ENCODE results near the gene PHTF1.

PHTF1 gene

GRCh38 chr1:113786069-113786468 lies 26.8 kb upstream of the PHTF1 start:
- H3K27ac ChIP-seq = peak overlapping the region; percentile 8
- TF ChIP-seq, protein P1, sequence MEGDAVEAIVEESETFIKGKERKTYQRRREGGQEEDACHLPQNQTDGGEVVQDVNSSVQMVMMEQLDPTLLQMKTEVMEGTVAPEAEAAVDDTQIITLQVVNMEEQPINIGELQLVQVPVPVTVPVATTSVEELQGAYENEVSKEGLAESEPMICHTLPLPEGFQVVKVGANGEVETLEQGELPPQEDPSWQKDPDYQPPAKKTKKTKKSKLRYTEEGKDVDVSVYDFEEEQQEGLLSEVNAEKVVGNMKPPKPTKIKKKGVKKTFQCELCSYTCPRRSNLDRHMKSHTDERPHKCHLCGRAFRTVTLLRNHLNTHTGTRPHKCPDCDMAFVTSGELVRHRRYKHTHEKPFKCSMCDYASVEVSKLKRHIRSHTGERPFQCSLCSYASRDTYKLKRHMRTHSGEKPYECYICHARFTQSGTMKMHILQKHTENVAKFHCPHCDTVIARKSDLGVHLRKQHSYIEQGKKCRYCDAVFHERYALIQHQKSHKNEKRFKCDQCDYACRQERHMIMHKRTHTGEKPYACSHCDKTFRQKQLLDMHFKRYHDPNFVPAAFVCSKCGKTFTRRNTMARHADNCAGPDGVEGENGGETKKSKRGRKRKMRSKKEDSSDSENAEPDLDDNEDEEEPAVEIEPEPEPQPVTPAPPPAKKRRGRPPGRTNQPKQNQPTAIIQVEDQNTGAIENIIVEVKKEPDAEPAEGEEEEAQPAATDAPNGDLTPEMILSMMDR (IDR thresholded peaks at IDR 0.05) = no peak
- no peak for TF ChIP-seq ZFX (IDR thresholded peaks at IDR 0.05; ENCODE audit: borderline replicate concordance)

GRCh38 chr1:113784104-113784779 lies 25.0 kb upstream of the PHTF1 start:
- no peak overlapping the region for H3K27ac ChIP-seq

DNA sequence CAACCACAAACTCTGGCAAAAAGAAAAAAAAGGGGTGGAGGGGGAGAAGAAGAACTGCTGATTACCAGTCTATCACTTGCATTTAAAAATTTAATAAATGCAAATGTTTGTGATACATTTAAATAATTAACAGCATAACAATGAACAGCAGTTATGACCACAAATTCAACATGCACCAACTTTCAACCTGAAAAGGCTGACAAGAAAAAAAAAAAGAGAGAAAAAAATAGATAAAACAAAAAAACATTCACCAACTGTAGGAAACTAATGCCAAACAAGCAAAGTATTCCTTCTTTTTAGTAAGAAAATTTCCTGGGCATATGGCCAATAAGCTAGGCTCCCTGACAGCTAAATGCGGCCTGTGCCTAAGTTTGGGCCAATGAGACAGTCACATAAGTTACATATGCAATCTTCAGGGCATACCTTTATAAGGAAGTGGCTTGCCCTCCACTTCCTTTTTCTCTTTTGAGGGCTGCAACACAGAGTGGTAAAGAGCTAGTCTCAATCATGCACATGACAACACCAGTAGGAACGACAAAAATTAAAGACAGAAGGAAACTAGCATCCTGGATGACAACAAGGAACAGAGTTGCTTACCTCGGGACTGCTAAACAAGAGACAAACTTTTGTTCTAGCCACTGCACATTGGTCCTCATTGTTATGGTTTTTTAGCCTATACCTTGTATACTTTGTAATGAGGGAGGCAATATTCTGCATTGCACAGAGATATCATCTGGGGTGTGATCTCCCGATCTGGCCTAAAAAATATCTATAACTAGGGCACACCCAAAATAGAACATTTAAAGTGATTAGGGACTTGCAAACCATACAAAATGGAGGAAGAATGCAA lies 24.2 kb upstream of the PHTF1 start:
- no peak overlapping the region for H3K27ac ChIP-seq

More at GRCh38 chr1:113784104-113784779, 25.0 kb upstream of the PHTF1 start:
- TF ChIP-seq ZFX (IDR thresholded peaks at IDR 0.05; ENCODE audit: borderline replicate concordance) = no peak
- TF ChIP-seq, protein P1 (IDR thresholded peaks at IDR 0.05) = no peak

DNA sequence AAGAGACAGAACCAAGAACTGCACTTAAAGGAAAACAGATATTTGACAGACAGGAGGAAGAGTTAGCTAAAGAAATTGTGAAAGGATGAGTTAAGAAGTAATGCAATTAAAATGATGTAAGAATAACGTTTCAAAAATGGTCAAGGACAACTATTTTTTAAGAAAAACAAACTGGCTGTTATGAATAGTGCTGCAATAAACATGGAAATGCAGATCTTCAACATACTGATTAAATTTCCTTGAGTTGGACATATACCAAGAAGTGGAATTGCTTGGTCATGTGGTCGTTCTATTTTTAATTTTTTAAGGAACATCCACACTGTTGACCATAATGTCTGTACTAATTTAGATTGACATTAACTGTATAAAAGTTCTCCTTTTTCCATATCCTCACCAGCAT lies 23.1 kb upstream of the PHTF1 start:
- TF ChIP-seq ZFX (IDR thresholded peaks at IDR 0.05; ENCODE audit: borderline replicate concordance) = no peak
- TF ChIP-seq, protein P1 (IDR thresholded peaks at IDR 0.05) = no peak
- H3K27ac ChIP-seq = no peak overlapping the region

More for the DNA sequence above, 24.2 kb upstream of the PHTF1 start:
- no peak for TF ChIP-seq ZFX (IDR thresholded peaks at IDR 0.05; ENCODE audit: borderline replicate concordance)
- TF ChIP-seq, protein P1 (IDR thresholded peaks at IDR 0.05) = no peak

DNA sequence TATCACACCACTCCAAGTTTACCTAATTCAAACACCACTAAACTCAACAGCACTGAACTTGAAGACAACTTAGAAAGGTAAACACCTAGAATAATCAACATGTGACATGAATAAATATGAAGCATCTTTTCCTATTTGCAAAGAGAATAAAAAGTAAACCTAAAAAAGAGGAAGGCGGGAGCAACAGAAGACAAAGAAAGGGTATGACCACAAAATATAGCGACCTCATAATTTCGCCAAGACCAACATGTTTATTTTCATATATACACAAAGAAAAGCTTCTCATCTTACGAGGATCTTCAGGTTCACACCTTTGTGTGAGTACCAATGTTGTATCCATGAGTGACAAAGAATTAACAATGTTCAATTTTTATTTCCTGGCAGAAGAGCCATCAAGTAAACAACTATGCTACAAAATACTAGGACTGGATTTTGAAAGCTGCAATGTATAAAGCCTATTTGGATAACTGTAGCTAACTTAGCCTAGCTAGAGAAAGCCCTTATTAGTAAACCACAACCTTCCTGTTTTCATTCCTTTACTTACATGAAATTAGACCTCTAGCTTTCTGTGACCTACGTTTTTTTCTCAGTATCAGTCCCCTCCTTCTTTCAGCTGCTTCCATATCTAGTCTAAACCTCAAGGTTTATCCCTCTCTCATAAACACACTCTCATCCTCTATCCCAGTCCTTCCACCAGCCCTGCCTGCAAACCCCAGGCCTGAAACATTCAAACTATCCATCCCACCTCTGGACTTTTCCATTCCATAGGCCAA lies 21.3 kb upstream of the PHTF1 start:
- no peak overlapping the region for H3K27ac ChIP-seq
- no peak for TF ChIP-seq ZFX (IDR thresholded peaks at IDR 0.05; ENCODE audit: borderline replicate concordance)
- TF ChIP-seq, protein P1 (IDR thresholded peaks at IDR 0.05) = no peak

- TF ChIP-seq, protein P1 (IDR thresholded peaks at IDR 0.05) = no peak
- no peak for TF ChIP-seq ZFX (IDR thresholded peaks at IDR 0.05; ENCODE audit: borderline replicate concordance)
- H3K27ac ChIP-seq = no peak overlapping the region
These were observed 20.3 kb upstream of the PHTF1 start for GRCh38 chr1:113779542-113779941.

Measured in 22Rv1 (cell line).